Epithelial cell of proximal tubule (primary cell): ENCODE data around the gene CPNE6. TPM values are rescaled to one million over a fixed set of nuclear protein-coding genes. Genes with fewer than 3 reads are reported as not detected.

ENCODE experiments used
- DNase-seq: peaks from one replicate; pipeline ENCODE4 v3.0.0-alpha.2; 2011; ENCODE audit warnings: low read depth
- H3K4me3 ChIP-seq: 2 replicates; pipeline ENCODE4 v1.5.1; 2011; ENCODE audit warnings: low read depth, mild to moderate bottlenecking, low read length
- total RNA-seq: library from RNA; depleted of rRNA; stranded (reverse); fragments of >200 nt; gene quantifications from 2 replicates; pipeline ENCODE4 v1.2.3, GENCODE V29; 2015
- TF ChIP-seq, protein P1 (sequence below): conservative IDR thresholded peaks from 2 replicates; pipeline ENCODE4 v1.5.1; 2012; ENCODE audit warnings: low read depth, mild to moderate bottlenecking, low read length

The CPNE6 gene
- total RNA-seq, 1 donor from 2014 or later, result not detected

DNA sequence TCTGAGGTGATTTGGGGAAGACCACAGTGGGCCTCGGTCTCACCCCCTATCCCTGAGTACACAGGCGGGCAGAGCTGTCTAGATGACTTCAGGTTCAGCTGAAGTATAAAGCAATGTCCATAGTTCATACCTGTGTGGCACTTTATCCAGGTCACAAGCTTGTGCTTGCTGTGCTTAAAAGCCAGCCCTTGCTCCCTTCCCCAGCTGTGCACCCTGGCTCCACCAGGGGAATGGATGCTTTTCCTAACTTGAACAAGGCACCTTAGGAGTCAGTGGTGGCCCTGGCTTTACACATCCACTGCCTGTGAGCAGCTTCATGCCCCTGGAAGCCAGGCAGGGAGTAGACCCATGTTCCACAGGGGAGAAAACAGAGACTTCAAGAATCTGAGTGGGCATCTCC lies 14.1 kb upstream of the CPNE6 start:
- DNase-seq, result no peak
- TF ChIP-seq, protein P1, sequence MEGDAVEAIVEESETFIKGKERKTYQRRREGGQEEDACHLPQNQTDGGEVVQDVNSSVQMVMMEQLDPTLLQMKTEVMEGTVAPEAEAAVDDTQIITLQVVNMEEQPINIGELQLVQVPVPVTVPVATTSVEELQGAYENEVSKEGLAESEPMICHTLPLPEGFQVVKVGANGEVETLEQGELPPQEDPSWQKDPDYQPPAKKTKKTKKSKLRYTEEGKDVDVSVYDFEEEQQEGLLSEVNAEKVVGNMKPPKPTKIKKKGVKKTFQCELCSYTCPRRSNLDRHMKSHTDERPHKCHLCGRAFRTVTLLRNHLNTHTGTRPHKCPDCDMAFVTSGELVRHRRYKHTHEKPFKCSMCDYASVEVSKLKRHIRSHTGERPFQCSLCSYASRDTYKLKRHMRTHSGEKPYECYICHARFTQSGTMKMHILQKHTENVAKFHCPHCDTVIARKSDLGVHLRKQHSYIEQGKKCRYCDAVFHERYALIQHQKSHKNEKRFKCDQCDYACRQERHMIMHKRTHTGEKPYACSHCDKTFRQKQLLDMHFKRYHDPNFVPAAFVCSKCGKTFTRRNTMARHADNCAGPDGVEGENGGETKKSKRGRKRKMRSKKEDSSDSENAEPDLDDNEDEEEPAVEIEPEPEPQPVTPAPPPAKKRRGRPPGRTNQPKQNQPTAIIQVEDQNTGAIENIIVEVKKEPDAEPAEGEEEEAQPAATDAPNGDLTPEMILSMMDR, result no peak
- H3K4me3 ChIP-seq, result no peak overlapping the region

DNA sequence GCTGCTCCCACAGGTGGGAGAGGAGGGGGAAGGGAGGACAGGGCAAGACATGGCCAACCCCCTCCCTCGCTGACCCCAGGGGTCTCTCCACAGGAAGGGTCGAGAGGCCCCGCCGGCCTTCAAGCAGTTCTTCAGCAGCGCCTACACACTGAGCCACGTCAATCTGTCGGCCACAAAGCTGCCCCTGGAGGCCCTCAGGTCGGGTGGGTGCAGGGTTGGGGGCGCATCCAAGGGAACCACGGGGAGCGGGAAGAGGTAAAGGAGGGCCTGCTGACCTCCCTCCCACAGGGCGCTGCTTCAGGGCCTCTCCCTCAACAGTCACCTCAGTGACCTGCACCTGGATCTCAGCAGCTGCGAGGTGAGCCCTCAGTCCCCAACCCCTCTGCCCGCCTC lies 13.5 kb upstream of the CPNE6 start:
- TF ChIP-seq, protein P1, result no peak
- no peak overlapping the region for H3K4me3 ChIP-seq
- DNase-seq, result no peak

DNA sequence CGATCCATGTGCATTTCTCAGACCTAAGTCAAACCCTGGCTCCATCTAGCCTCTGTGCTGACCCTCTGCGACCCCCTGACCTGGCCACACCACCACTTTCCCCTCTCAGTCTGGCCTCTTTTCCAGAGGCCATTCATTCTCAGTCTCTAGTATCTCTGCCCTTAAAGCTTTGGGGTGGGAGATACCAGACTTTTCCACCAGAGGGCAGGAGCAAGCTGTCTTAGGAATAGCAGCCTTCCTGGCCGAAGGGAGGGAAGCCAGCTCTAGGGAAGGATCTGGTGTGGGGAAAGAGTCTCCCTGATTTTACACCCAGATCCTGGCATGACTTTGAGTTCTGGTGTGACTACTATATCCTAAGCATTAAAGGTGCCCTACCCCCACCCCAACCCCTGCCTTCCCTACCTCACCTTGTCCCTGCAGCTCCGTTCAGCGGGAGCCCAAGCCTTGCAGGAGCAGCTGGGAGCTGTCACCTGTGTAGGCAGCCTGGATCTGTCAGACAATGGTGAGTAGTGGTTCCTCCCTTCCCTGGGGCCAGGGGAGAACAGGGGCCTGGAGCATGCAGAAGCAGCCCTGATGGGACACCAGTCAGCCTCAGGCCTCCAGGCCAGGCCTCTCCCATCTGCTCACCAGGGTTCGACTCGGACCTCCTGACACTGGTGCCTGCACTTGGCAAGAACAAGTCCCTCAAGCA lies 13.0 kb upstream of the CPNE6 start:
- DNase-seq, result peak; percentile 10
- TF ChIP-seq, protein P1, result peak; percentile 87
- no peak overlapping the region for H3K4me3 ChIP-seq

DNA sequence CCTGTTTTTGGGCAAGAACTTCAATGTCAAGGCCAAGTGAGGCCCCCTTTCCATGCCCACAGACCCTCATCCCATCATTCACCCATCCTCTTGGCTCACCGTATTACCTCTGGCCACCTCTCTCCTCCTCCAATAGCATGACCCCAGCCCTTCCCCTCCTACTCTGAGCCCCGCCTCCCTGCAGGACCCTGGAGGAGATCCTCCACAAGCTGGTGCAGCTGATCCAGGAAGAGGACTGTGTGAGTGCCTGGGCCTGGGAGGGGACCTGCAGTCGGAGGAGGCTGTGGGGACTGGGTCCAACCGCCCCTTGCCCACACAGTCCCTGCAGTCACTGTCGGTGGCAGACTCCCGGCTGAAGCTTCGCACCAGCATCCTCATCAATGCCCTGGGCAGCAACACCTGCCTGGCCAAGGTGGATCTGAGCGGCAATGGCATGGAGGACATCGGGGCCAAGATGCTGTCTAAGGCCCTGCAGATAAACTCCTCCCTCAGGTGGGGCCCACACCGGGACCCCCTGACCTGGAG lies 12.3 kb upstream of the CPNE6 start:
- no peak overlapping the region for H3K4me3 ChIP-seq
- DNase-seq, result no peak
- TF ChIP-seq, protein P1, result no peak

DNA sequence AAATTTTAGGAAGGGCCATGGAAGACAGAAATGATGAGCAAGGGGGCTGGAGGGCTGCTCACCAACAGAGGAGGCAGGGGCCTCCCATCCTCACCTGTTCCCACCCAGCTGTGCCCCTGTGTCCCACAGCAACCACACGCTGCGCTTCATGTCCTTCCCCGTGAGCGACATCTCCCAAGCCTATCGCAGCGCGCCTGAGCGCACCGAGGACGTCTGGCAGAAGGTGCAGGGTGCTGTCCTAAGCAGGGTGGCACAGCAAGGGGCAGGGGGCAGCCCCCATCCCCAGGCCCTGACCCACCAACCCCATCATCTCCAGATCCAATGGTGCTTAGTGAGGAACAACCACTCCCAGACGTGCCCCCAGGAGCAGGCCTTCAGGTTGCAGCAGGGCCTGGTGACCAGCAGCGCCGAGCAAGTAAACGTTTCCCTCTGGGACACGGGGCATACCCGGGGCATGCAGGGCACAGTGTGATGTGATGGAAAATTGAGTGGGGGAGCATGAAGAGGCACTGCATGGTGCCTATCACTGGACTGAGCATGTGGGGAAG lies 11.4 kb upstream of the CPNE6 start:
- TF ChIP-seq, protein P1, result no peak
- H3K4me3 ChIP-seq, result no peak overlapping the region
- no peak for DNase-seq

DNA sequence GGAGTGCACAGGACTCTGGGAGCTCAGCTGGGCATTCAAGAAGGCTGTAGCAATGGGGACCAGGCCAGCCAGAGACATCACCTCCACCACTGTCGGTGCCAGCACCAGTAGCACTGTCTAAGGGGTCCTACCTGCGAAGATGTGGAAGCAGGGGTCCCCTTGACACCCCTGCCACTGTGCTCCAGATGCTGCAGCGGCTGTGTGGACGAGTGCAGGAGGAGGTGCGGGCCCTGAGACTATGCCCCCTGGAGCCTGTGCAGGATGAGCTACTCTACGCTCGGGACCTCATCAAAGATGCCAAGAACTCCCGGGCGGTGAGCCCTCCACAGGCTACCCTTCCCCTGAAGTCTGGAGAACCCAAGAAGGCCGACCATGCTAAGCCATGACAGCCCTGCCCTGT lies 10.9 kb upstream of the CPNE6 start:
- no peak overlapping the region for H3K4me3 ChIP-seq
- DNase-seq, result no peak
- TF ChIP-seq, protein P1, result no peak
